HL-60 (cell line): ENCODE results near the gene COL24A1.

Experiments used
- CTCF ChIP-seq: IDR thresholded peaks from one replicate; pipeline ENCODE4 v1.5.1; 2011; ENCODE audit warnings: low read length, control low read depth, inconsistent platforms; ENCODE audit not compliant: insufficient read depth
- GABPA ChIP-seq: IDR thresholded peaks from 2 replicates; pipeline ENCODE4 v1.6.1; 2012; ENCODE audit warnings: low read depth
- POLR2AphosphoS5 ChIP-seq: IDR thresholded peaks from 2 replicates; pipeline ENCODE4 v1.6.1; 2012; ENCODE audit warnings: low read depth
- REST ChIP-seq: IDR thresholded peaks from 2 replicates; pipeline ENCODE4 v1.6.1; 2012; ENCODE audit warnings: low read depth; ENCODE audit not compliant: insufficient replicate concordance
- SPI1 ChIP-seq: IDR thresholded peaks from 2 replicates; pipeline ENCODE4 v1.6.1; 2012; ENCODE audit warnings: low read depth, mild to moderate bottlenecking, borderline replicate concordance

GRCh38 chr1:86085741-86086409, 70.7 kb downstream of the COL24A1 start:
- TF ChIP-seq CTCF (no peak), POLR2AphosphoS5 (no peak), REST (no peak), GABPA (no peak), SPI1 (no peak)
